Lung microvascular endothelial cell (primary cell): ENCODE data around the gene KRT80. TPM values are rescaled to one million over a fixed set of nuclear protein-coding genes. Genes with fewer than 3 reads are reported as not detected.
A peak's percentile ranks its signal among the peaks of the same experiment; 100 is the strongest.

Source experiments
- DNase-seq, 2 donors: peaks; one replicate each; pipeline versions ENCODE4 v3.0.0 to v3.0.0-alpha.2; 2010; ENCODE audit warnings: low read depth in 2 of 2
- total RNA-seq: library from RNA; depleted of rRNA; stranded (reverse); fragments of >200 nt; gene quantifications from 2 replicates; pipeline ENCODE4 v1.2.1, GENCODE V29; 2014

The KRT80 gene
- total RNA-seq, 1 donor from 2014 or later = 0.20 TPM

GRCh38 chr12:52229836-52230343 lies 38.1 kb upstream of the KRT80 start:
- no peak for DNase-seq

GRCh38 chr12:52228931-52229330 lies 37.1 kb upstream of the KRT80 start:
- no peak for DNase-seq

- DNase-seq = no peak
These were observed 36.6 kb upstream of the KRT80 start for GRCh38 chr12:52228366-52228765.

- no peak for DNase-seq
These were observed 35.9 kb upstream of the KRT80 start for GRCh38 chr12:52227606-52228166.

GRCh38 chr12:52226446-52226845 lies 34.6 kb upstream of the KRT80 start:
- peak in 1 of 2 donors; percentile 42 for DNase-seq

GRCh38 chr12:52225752-52226151 lies 33.9 kb upstream of the KRT80 start:
- no peak for DNase-seq

- no peak for DNase-seq
These were observed 32.3 kb upstream of the KRT80 start for GRCh38 chr12:52224151-52224550.

GRCh38 chr12:52223406-52224039 lies 31.7 kb upstream of the KRT80 start:
- DNase-seq = no peak

GRCh38 chr12:52222692-52223091 lies 30.9 kb upstream of the KRT80 start:
- DNase-seq = no peak

- DNase-seq = peak in 1 of 2 donors; percentile 63
These were observed 30.2 kb upstream of the KRT80 start for GRCh38 chr12:52221912-52222457.

GRCh38 chr12:52221070-52221781 lies 29.4 kb upstream of the KRT80 start:
- DNase-seq = no peak

GRCh38 chr12:52220477-52220876 lies 28.7 kb upstream of the KRT80 start:
- no peak for DNase-seq

- no peak for DNase-seq
These were observed 26.2 kb upstream of the KRT80 start for GRCh38 chr12:52218001-52218400.

- peak; percentile 35 to 63 for DNase-seq
These were observed 25.4 kb upstream of the KRT80 start for GRCh38 chr12:52217223-52217622.

GRCh38 chr12:52216807-52217206 lies 25.0 kb upstream of the KRT80 start:
- peak in 1 of 2 donors; percentile 74 for DNase-seq

GRCh38 chr12:52216100-52216499 lies 24.3 kb upstream of the KRT80 start:
- peak; percentile 49 to 71 for DNase-seq

- peak; percentile 66 to 94 for DNase-seq
These were observed 23.8 kb upstream of the KRT80 start for GRCh38 chr12:52215587-52216031.

GRCh38 chr12:52214421-52214802 lies 22.6 kb upstream of the KRT80 start:
- DNase-seq = no peak

GRCh38 chr12:52213564-52214420 lies 22.0 kb upstream of the KRT80 start:
- DNase-seq = peak; percentile 87 to 91

GRCh38 chr12:52212701-52213563 lies 21.1 kb upstream of the KRT80 start:
- DNase-seq = no peak
